HEK293T (cell line): ENCODE measurements around the gene TMEM51.

ENCODE experiments used
- ELF4 ChIP-seq: fragments of 450-650 bp; IDR thresholded peaks from 2 replicates; pipeline ENCODE4 v1.6.1; 2017; ENCODE audit warnings: antibody characterized with exemption
- FOXK2 ChIP-seq: fragments of 450-650 bp; IDR thresholded peaks from 2 replicates; pipeline ENCODE4 v1.6.1; 2016; ENCODE audit warnings: mild to moderate bottlenecking
- FOXM1 ChIP-seq: fragments of 450-650 bp; IDR thresholded peaks from 2 replicates; pipeline ENCODE4 v1.6.1; 2017; ENCODE audit warnings: mild to moderate bottlenecking, borderline replicate concordance
- HDGF ChIP-seq: fragments of 450-650 bp; IDR thresholded peaks from 2 replicates; pipeline ENCODE4 v1.6.1; 2017; ENCODE audit warnings: antibody characterized with exemption, borderline replicate concordance
- SP1 ChIP-seq: fragments of 450-650 bp; IDR thresholded peaks from 2 replicates; pipeline ENCODE4 v1.6.1; 2017
- SUZ12 ChIP-seq: fragments of 450-650 bp; IDR thresholded peaks from 2 replicates; pipeline ENCODE4 v1.6.1; 2016; ENCODE audit warnings: mild to moderate bottlenecking

DNA sequence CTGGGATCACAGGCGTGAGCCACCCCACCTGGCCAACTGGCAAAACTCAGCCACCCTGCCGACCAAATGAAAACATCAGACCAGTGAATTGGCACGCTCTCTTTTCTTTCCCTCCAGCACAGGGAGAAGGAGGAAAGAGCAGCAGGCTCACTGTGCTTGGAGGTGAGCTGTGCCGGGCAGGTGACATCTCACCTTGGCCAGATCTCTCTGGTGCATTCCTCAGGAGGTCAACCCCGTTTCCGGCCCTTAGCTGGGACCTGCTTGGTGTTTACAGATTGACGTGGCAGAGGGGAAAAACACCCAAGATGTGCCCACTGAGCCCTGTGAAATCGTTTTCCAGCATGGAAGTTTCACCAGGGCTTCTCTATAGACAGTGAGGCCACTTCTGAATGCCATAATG is 45.1 kb downstream of the TMEM51 start:
- no peak for TF ChIP-seq FOXK2
- no peak for TF ChIP-seq ELF4
- no peak for TF ChIP-seq SP1
- TF ChIP-seq FOXM1 = no peak
- TF ChIP-seq HDGF = no peak
- TF ChIP-seq SUZ12 = no peak
